ENCODE results near the gene ABCG1.

Gene ABCG1

GRCh38 chr21:42311160-42311559, 92.2 kb downstream of the ABCG1 start:
- TF ChIP-seq GATA1 (IDR thresholded peaks at IDR 0.05; ENCODE audit: low read depth, low read length) (no peak), POLR2A (IDR thresholded peaks at IDR 0.05; ENCODE audit: low read length) (no peak)
- no peak for DNase-seq

- no peak for DNase-seq
- TF ChIP-seq GATA1 (IDR thresholded peaks at IDR 0.05; ENCODE audit: low read depth, low read length): no peak
- no peak for TF ChIP-seq POLR2A (IDR thresholded peaks at IDR 0.05; ENCODE audit: low read length)
Measured at GRCh38 chr21:42311816-42312625, 93.1 kb downstream of the ABCG1 start.

- TF ChIP-seq POLR2A (IDR thresholded peaks at IDR 0.05; ENCODE audit: low read length) (no peak), GATA1 (IDR thresholded peaks at IDR 0.05; ENCODE audit: low read depth, low read length) (no peak)
- no peak for DNase-seq
Measured at GRCh38 chr21:42312626-42313104, 93.7 kb downstream of the ABCG1 start.

- TF ChIP-seq POLR2A (IDR thresholded peaks at IDR 0.05; ENCODE audit: low read length): no peak
- no peak for TF ChIP-seq GATA1 (IDR thresholded peaks at IDR 0.05; ENCODE audit: low read depth, low read length)
- no peak for DNase-seq
Measured at GRCh38 chr21:42313501-42313969, 94.6 kb downstream of the ABCG1 start.

GRCh38 chr21:42314616-42315295, 95.8 kb downstream of the ABCG1 start:
- DNase-seq: no peak

GRCh38 chr21:42315296-42315891, 96.5 kb downstream of the ABCG1 start, which contains the start of gene TFF3:
Gene TFF3 (minus strand): TSS chr21:42315409. CDS start chr21:42315374, 35 bp downstream.
- no peak for TF ChIP-seq GATA1 (IDR thresholded peaks at IDR 0.05; ENCODE audit: low read depth, low read length)
- no peak for DNase-seq

More at GRCh38 chr21:42314616-42315295, 95.8 kb downstream of the ABCG1 start:
- TF ChIP-seq POLR2A (IDR thresholded peaks at IDR 0.05; ENCODE audit: low read length): no peak
- no peak for TF ChIP-seq GATA1 (IDR thresholded peaks at IDR 0.05; ENCODE audit: low read depth, low read length)

- TF ChIP-seq GATA1 (IDR thresholded peaks at IDR 0.05; ENCODE audit: low read depth, low read length) (no peak), POLR2A (IDR thresholded peaks at IDR 0.05; ENCODE audit: low read length) (no peak)
- DNase-seq: no peak
Measured at GRCh38 chr21:42316891-42317290, 98.0 kb downstream of the ABCG1 start.

- no peak for TF ChIP-seq POLR2A (IDR thresholded peaks at IDR 0.05; ENCODE audit: low read length)
- no peak for TF ChIP-seq GATA1 (IDR thresholded peaks at IDR 0.05; ENCODE audit: low read depth, low read length)
- DNase-seq: no peak
Measured at GRCh38 chr21:42317341-42317741, 98.4 kb downstream of the ABCG1 start.

- TF ChIP-seq GATA1 (IDR thresholded peaks at IDR 0.05; ENCODE audit: low read depth, low read length) (no peak), POLR2A (IDR thresholded peaks at IDR 0.05; ENCODE audit: low read length) (no peak)
Measured at GRCh38 chr21:42317826-42318746, 99.1 kb downstream of the ABCG1 start.

GRCh38 chr21:42319376-42319775, 100.4 kb downstream of the ABCG1 start:
- TF ChIP-seq GATA1 (IDR thresholded peaks at IDR 0.05; ENCODE audit: low read depth, low read length): no peak
- no peak for TF ChIP-seq POLR2A (IDR thresholded peaks at IDR 0.05; ENCODE audit: low read length)
- DNase-seq: no peak

More at GRCh38 chr21:42317826-42318746, 99.1 kb downstream of the ABCG1 start:
- DNase-seq: no peak

GRCh38 chr21:42319851-42320572, 101.1 kb downstream of the ABCG1 start:
- DNase-seq: no peak
- no peak for TF ChIP-seq POLR2A (IDR thresholded peaks at IDR 0.05; ENCODE audit: low read length)
- TF ChIP-seq GATA1 (IDR thresholded peaks at IDR 0.05; ENCODE audit: low read depth, low read length): no peak

- DNase-seq: no peak
- TF ChIP-seq POLR2A (IDR thresholded peaks at IDR 0.05; ENCODE audit: low read length): no peak
- TF ChIP-seq GATA1 (IDR thresholded peaks at IDR 0.05; ENCODE audit: low read depth, low read length): no peak
Measured at GRCh38 chr21:42320791-42321190, 101.9 kb downstream of the ABCG1 start.
